GM19351 (cell line): ENCODE measurements around the gene MUTYH.
"Not testable (repeated sequence)": the region's sequence is repeated elsewhere in the genome, so short reads cannot be mapped to it uniquely, and the experiment has no call there.

Source experiments
- ATAC-seq: cut with Tn5 transposase; IDR thresholded peaks from one replicate; pipeline ENCODE4 v1.9.1; 2021; ENCODE audit warnings: mild to moderate bottlenecking, moderate library complexity; ENCODE audit not compliant: unreplicated experiment

The MUTYH gene

DNA sequence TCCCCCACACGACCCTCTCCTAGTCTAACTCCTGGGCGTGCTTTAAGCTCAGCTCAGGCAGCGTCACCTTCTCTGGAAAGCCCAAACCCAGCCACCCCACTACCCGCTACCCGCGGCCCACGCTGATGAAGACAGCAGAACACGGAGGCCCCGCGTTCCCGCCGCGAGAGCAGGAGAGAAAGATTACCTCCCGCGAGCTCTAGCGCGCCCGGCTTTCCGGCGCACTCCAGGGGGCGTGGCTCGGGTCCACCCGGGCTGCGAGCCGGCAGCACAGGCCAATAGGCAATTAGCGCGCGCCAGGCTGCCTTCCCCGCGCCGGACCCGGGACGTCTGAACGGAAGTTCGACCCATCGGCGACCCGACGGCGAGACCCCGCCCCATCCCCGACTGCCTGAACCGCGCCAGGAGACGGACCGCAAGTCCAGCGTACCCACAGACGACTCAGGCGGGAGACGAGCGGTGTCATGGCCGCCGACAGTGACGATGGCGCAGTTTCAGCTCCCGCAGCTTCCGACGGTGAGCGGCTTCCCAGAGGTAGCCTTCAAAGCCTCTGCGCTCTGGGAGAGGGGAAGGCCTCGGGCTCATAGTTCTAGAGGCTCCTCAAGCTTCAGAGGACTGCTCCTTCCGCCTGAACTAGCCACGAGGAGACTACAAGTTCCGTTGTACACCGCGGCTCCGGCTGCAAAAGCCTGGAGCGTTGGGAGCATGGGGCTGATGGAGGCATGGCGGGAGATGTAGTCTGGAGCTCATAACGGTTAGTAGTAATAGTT, at the start of gene MUTYH, which contains the start of gene TOE1:
Gene MUTYH (minus strand): TSS at position 652 of the 770 bp plus-strand sequence. CDS start 5,935 bp downstream, outside the sequence.
Gene TOE1 (plus strand): TSS at position 382 of the 770 bp plus-strand sequence. CDS start 83 bp downstream, at position 465.
- ATAC-seq: peak; percentile 81

DNA sequence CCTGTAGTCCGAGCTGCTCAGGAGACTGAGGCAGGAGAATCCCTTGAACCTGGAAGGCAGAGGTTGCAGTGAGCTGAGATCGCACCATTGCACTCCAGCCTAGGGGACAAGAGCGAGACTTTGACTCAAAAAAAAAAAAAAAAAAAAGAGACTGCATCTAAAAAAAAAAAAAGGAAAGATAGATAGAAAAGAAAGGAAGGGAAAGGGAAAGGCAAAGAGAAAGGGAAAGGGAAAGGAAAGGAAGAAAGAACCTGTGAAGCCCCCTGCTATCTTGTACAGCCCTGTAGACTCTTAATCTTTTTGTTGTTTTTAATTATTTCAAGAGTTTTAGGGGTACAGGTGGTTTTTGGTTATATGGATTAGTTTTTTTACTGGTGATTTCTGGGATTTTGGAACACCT, 46.0 kb upstream of the MUTYH start:
- no peak for ATAC-seq

DNA sequence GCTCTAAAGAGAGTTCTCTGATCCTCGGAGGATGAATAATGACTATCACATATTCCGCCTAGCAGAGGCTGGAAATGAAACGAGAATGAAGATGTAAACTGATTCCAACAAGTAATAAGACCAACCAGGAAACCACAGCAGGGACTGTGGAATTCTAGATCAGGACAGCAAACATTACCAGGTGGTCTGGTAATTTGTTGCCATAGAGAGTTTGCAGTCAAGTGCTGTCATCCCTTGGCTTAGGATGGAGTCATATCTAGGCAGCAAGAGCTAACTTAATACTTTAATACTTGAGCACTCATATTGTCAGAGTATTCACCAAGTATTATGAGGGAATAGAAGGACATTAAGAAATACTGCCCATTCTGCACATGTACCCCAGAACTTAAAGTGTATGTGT, 45.1 kb upstream of the MUTYH start:
- no peak for ATAC-seq

DNA sequence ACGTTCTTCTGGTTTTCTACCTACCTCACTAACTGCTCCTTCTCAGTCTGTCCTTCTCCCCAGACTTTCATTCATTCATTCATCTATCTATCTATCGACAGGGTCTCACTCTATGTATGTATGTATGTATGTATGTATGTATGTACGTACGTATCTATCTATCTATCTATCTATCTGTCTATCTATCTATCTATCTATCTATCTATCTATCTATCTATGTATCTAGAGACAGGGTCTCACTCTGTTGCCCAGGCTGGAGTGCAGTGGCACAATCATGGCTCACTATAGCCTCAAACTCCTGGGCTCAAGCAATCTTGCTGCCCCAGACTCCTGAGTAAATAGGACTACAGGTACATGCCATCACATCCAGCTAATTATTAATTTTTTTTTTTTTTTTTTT, 44.0 kb upstream of the MUTYH start:
- ATAC-seq: not testable (repeated sequence)

DNA sequence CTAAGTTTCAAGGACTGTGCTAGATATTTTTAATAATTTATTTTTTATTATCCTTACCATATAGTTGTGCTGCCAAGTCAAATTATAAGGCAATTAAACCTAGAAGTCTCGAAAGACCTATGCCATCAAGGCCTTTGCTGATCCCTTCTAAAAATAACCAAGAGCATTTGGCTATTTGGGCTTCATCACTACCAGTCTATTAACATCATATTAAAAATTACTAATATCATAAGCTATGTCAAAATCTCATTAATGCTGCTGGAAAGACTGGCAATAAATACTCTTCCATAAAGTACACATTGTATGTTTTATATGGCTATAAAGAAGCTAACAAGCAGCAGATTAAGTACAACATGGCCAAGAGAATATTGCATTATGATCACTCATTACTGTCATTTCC, 43.0 kb upstream of the MUTYH start:
- ATAC-seq: no peak

DNA sequence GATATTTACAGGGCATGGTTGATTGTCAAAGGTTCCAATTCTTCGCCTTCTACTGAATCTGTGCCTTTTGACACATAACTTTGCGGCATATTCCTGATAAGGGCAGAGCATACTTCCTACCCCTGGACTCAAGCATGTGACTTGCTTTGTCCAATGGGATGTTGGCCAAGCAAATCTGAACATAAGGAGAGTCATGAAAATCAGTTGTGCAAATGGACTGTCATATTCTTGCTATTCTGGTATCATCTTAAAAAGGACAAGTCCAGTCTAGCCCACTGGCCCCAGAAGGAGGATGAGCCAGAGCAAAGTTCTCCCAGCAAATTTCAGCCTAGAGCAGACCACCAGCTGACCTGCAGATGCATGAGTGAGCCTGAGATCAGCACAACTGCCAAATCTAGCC, 41.0 kb upstream of the MUTYH start:
- no peak for ATAC-seq

DNA sequence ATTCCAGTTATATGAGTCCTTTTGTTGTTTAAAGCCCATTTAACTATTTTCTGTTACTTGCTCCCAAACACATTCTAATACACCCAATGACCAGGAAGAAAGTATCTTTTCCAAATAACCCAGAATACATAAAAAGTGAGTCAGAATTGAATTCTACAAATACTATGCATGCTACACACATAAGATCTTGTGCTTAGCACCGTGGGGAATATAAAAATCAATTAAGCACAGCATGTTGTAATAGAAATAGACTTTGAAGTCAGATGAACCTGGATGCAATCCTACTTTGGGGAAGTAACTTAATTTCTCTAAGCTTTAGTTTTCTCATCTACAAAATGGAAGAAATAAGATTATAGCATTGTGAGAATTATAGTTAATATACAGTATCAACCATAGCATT, 40.5 kb upstream of the MUTYH start:
- ATAC-seq: no peak

DNA sequence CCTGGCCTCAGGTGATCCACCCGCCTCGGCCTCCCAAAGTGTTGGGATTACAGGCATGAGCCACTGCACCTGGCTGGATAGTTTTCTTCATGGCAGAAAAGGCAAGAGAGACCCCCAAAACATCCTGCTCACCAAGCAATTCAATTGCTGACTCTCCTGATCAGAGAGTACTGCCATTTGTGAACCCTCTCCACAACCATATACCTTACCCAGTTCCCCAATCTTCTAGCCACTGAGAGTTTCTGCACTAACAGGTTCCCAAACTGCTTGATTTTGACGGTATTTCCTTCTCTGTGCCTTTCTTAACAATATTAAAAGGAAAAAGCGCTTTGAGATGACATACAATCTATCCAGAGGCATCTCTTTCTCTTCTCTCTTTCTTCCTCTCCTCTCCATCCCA, 39.9 kb upstream of the MUTYH start:
- no peak for ATAC-seq

DNA sequence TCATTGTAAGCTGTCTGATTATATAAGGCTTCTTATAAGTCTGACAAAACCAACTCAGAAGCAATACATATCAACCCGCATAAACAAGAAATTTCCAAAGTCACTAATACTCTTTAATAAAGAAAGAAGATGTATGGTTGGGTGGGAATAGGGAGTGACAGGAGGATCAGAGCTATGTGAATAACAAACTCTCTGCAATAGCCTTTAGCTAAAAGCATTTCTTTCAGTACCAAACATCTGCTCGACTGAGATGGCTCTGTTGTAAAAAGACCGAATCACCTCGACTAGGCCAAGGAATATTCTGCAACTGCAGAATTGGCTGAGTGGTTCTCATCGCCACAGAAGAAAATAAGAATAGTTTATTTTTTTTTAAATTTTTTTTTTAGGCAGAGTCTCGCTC, 39.3 kb upstream of the MUTYH start:
- no peak for ATAC-seq

DNA sequence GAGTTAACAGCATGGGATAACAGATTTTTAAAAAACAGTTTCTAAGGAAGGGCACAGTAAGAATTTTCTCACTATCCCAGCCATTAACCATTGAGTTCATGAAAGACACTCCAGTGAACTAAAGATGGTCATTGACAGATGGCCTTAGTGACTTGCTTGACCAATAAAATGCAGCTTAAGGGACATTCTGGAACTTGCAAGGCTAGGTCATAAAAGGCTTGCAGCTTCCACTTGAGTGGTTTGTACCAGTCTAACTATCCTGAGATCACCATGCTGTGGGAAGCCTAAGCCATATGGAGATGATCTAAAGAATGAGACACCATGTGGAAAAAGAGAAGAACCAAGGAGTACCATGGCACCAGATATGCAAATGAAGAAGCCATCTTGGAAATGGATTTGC, 37.9 kb upstream of the MUTYH start:
- ATAC-seq: no peak

DNA sequence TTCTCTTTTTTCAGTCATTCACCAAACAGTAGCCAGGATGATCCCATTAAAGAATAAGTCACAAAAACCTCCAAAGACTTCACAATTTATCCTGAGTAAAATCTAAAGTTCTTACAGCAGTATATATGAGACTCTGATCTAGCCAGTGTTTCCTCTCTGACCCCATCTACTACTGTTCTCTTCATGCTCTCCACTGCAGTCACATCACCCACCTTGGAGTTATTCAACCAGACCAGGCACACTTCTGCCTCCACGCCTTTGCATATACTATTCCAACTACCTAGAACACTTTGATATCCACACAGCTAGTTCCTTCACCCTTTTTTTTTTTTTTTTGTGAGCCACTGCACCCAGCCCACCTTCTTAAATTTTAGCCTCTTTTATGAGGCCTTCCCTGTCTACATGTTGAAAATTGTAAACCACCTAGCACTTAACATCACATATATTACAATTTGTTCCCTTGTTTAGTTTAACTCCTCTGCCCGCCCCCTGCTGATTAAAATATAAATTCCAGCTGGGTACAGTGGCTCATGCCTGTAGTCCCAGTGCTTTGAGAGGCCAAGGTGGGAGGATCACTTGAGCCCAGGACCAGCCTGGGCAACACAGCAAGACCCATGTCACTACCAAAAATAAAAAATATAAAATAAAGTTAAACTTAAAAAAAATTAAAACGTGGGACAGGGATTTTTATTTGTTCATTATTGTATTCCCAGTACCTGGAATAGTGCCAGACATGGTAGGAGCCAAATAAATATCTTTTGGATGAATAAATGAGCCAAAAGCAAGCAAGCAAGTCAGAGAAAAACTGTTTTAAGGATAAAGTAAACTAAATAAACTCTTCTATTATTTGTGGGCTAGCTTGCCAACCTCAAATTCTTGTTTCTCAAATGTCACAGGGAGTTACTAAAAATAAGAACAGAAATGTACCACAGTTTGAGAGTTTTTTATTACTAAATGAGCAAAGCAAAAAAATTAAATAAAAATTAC, 35.2 kb upstream of the MUTYH start:
- ATAC-seq: no peak

DNA sequence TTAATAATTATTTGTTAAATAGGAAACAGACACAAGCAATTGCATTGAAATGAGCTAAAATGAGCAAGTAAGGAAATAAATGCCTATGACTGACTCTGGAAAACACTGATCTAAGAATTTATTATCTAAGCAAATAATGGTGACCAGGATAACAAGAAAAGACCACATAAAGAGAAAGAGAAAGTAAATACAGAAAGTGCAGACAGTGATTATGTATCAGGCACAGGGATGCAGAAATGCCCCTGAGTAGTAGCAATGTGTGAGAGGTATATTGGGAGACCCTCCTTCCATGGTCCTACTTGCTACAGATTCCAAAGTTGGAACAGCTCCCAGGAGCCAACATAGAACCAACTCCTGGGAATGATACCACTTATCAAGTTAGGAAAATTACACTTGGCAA, 33.3 kb upstream of the MUTYH start:
- no peak for ATAC-seq

DNA sequence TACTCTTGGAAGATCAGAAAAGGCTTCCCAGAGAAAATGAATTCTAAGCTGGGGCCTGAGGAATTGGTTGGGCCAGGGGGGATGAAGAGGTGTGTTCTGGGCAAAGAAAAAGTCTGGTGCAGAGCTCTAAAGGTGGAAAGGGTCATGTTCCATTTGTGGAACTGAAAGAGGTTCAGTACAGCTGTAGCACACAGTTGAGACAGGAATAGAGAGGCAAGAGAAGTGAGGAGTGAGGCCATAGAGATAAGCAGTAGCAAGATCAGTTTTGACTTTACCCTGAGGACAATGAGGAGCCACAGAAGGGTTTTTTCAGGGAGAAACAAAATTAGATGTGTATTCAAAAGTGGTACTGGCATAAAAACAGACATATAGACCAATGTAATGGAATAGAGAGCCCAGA, 30.3 kb upstream of the MUTYH start:
- peak; percentile 88 for ATAC-seq

DNA sequence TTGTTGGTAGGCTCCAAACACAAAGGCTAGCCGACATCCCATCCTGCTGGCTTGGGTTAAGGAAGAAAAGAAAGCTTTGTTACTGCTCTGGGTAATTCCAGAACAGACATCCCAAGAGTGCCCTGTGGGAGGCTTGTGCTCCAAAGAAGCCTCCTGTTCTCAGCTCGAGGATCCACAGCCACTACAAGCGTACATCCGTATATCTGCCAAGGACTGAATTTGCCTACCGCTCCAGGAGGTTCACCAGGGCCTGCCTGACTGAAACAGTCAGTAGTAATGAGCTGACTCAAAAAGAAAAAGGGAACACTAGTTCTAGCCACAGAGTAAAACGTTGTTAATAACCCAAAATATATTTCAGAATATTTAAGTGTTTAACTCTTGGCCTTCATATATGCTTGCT, 24.8 kb upstream of the MUTYH start:
- ATAC-seq: peak; percentile 87

DNA sequence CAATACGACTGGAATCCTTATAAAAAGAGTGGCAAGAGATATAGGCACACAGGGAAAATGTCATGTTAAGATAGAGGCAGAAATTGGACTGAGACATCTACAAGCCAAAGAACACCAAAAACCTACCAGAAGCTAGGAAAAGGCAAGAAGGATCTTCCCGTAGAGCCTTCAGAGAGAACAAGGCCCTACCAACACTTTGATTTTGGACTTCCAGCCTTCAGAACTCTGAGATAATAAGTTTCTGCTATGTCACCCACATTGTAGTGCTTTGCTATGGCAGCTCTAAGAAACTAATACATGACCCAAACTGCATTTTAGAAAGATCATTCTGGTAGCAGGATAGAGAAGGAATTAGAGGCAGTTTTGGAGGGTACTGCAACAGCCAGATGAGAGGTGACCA, 24.1 kb upstream of the MUTYH start:
- no peak for ATAC-seq

DNA sequence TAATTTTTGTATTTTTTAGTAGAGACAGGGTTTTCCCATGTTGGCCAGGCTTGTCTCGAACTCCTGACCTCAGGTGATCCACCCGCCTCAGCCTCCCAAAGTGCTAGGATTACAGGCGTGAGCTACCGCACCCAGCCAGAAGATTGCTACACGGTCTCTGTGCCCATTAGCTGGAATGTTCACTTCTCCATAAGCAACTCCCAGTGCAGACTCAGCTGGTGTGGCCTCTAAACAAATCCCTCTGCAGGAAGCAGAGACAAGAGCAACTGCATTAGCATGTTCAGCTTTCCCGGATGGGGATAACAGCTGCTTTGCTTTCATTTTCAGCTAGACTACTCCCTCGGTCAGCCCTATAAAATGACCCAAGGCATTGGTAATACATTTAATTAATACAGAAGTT, 20.7 kb upstream of the MUTYH start:
- ATAC-seq: not testable (repeated sequence)

DNA sequence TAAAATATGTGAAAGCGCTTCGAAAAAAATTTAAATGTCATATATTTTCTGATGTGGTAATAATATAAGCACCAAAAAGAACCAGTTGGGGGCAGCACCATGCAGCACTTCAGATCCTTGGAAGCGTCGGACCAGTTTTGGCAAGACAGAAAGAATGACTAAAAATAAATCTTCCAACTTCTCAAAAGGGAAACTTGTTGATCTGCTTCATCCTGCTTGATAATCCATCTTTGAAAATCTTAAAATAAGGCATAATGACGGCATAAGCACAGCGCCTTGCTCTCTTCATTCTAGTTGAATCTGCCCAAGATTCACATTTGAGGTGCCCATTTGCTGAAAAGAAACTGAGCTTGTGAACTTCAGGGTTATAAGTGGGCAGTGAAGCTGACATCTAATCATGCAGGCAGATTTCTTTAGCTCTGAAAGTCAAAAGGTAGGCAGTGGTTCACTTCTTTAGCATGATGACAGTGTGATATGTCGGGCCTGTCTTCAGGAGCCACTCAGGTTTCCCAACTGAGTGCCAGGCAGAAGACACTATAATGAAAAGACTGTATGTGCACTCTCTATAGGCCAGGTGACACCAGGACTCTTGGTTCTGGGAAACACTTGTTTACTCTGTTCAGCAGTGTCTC, 19.8 kb upstream of the MUTYH start:
- ATAC-seq: no peak

DNA sequence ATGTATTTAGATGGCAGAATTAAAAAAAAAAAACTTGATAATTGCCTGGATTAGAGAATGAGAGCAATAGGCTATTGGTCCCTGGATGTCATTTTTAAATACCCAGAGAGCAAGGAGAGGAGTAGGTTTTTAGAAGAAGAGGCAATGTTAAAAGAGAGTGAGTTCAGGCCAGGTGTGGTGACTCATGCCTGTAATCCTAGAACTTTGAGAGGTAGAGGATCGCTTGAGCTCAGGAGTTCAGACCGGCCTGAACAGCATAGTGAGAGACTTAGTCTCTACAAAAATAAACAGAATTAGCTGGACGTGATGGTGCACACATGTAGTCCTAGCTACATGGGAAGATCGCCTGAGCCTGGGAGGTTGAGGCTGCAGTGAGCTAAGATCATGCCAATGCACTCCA, 15.9 kb upstream of the MUTYH start:
- ATAC-seq: no peak

DNA sequence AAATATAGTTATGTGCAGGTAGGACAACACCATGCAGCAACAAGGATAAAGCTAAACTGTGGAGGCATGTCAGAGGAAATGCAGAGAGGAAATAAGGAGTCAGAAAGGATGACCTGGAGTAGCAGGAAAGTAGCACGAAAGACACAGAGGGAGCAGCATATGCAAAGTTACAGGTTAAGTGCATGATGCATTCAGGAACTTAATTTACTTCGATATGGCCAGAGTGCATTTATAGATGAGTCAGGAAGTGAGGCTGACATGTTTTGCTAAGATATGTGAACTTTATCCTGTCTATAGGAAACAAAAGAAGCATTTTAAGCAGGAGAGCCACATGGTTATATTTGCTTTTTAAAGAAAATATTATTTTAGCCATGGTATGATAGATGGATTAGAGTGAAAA, 15.4 kb upstream of the MUTYH start:
- ATAC-seq: no peak

DNA sequence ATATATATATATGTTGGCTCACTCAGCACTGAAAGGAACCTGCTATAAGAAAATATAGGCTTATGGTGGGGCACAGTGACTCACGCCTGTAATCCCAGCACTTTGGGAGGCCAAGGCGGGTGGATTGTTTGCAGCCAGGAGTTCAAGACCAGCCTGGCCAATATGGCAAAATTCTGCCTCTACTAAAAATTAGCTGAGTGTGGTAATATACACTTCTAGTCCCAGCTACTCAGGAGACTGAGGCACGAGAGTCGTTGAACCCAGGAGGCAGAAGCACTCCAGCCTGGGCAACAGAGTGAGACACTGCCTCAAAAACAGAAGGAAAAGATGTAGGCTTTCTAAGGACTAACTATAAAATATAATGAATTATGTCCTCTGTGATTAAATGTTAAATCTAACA, 14.6 kb upstream of the MUTYH start:
- ATAC-seq: no peak

DNA sequence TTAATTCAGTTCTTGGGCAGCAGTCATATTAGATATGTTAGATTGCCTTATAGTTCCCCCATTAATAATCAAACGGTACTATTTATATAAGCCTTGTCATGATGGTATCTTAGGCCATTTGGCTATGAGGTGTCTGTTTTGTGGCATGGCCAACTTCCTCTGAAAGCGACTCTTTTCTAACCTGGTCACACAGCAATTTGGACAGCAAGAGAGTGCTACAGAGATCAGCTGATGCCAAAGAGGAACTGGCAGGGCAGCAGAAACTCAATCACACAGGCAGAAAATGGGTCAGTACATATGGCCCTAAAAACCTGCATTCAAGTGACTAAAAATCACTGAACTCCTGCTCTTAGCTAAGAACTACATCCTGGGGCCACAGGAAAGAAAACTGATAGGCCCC, 13.4 kb upstream of the MUTYH start:
- ATAC-seq: no peak
